ELF-1 (cell line): ENCODE results near the gene C1orf87.
A peak's percentile ranks its signal among the peaks of the same experiment; 100 is the strongest.

Source experiments
- DNase-seq: peaks from one replicate; pipeline ENCODE4 v3.0.0-alpha.2; 2016; ENCODE audit warnings: low read depth, low spot score

C1orf87 gene, protein sequence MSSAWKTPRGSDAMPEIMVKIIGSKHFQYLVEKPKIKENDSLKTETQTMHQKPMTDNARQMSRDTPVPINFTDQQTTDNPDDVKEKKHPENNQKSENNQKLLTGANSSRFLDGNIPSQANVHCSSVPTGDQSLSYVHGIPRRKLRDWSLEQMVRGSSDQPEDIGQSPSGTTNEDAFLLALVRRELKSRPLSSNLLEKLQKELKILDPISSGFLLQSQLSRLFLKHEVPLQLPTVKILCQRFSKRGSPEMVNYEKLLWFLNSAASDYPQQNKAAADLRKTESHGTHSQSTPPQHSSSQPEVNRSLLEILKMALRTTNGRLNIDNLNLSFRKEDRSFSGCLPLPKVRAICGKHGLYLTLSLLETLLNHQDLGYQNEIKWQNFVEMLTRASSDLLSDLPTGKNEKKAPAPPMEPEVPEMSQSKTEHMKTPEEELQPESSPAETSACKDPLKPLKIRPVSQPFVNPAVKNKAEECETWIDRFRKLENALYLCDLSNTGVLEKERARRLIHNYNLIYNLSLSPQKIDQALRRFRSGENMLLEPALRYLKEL

GRCh38 chr1:60073605-60074278 lies at the start of gene C1orf87:
C1orf87 (minus strand) TSS chr1:60073770; CDS start chr1:60072643, 1,127 bp downstream.
- peak; percentile 27 for DNase-seq

- DNase-seq, result no peak
These were observed 44.5 kb upstream of the C1orf87 start for GRCh38 chr1:60118085-60118484.

DNA sequence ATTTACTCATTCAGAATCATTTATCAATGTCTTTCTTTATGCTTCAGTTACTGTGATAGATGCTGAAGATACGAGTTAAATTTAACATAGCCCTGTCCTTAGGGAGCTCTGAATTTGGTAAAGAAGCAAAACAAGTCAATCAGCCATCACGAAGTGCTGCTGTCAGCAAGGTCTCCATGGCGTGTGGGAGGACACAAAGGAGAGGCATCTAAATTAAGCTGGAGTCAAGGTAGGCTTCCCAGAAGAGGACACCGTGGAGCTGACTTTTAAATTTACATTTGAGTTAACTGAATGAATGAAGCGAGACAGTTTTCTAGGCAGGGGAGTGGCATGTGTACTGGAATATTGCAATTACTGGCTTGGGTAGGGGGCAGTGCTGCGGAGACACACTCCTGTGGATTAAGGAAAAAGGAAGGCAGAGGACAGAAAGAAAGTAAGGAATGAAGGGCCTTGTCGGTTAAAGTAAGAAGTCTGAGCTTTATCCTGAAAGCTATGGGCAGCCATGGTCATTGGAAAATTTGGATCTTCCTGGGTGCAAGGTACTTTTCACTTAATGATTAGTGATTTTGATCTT lies 41.3 kb upstream of the C1orf87 start:
- peak; percentile 9 for DNase-seq

DNA sequence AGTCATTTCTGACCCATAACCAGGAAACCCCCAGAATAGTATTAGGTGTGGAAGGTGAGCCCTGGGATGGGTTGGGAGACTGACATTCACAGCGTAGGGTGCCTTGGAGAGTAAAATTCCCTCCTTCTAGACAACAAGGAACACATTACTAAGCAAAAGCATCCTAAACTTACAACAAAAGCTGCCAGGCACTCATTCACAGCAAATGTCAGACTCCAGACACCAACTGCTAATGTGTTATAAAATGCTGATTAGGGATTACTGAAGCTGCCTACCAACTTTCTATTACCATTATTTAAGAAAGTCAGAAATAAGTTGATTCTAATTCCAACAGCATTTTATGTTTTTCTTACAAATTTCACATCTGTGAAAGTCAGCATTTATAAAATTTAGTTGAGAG lies 40.0 kb upstream of the C1orf87 start:
- no peak for DNase-seq

DNA sequence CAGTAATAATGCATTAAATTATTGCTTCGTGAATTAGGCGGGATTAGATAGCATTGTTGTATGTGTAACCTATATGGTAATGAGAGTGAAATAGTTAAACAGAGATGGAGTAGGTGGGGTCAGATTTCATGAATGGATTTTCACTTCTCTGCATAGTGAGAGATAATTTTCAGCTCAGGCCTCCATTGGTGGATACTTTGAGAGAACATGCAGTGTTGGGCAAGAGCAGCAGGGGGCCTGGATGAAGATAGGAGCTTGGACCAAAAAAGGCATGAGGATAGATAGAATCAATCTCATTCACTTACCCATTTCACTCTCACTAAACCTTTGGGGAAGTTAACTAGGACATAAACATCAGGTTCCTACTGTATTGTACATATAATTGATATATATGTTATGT lies 39.5 kb upstream of the C1orf87 start:
- DNase-seq, result no peak

- DNase-seq, result no peak
These were observed 38.1 kb upstream of the C1orf87 start for GRCh38 chr1:60111716-60112115.

- no peak for DNase-seq
These were observed 37.5 kb upstream of the C1orf87 start for GRCh38 chr1:60111118-60111517.

DNA sequence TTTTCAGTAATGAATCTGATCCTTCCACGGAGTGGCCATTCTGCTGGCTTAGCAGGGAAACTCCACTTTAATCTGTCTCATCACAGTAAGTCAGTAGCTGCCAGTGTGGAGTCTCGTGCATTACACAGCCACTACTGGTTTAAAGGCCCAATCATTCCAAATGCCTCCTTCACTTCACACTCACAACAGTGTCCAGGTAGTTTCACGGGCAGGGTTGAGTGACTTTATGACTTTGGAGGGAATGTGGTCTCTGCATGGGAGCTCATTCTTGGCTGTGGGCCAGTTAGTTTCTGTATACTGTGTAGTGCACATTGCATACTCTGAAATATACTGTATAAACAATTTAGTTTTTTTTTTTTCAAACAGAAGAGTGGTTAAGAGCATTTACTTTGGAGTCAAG lies 34.6 kb upstream of the C1orf87 start:
- no peak for DNase-seq

DNA sequence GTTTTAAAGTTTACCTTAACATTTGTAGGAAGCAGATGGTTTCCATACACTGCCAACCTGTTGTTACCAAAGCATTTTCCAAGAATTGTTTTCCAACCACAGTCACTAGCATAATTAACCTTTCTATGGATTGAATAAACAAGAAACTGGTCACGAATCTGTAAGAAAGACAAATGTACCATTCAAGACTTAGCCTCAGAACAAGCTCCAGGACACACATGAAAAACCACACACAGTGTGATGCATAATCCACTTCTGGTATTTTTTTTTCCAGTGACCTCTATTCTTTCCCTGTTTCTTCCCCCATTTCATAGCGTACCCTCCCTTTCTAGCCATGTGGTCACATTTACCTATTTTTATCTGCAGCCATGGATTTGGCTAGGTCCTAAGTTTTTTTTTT lies 29.6 kb upstream of the C1orf87 start:
- no peak for DNase-seq

GRCh38 chr1:60102267-60103061 lies 28.9 kb upstream of the C1orf87 start:
- no peak for DNase-seq

- no peak for DNase-seq
These were observed 27.9 kb upstream of the C1orf87 start for GRCh38 chr1:60101516-60101915.

DNA sequence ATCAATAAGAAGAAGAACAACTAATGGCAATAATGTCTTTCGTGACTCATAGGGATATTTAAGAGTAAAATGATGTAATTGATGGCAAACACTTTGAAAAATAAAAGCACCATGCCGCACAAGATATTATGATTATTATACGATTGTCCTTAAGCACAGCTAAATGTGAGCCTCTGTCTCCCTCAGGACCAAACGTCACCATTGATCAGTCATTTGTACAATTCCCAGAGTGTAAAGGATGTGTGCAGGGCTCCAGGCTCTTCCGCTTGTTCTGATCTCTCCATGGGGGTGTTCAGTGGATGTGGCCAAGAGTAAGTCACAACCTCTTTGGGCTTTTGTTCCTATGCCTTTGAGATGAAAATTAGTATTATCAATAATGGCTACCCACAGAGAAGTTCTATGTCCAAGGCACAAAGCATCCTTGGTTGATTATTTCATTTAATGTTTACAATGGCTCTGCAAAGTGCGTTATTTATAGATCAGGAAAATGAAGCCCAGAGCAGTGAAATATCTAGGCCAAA lies 17.7 kb upstream of the C1orf87 start:
- DNase-seq, result no peak

DNA sequence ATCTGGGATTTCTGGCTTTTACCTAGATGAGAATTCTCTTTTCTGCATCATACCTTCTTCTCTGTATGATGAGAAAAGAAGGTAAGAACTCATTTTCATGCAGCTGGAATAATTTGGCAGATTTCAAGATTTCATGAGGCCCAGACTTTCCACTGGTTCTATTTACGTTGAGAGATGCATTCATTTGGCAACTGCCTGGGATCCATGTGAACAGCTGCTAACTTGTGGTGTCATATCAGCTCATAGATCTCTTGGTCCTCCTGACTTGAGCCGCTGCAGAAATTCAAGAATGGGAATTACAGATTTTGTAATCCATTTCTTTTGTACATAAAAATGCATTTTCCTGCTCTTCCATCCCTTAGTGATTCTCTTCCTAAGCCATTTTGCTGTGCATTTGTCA lies 17.1 kb upstream of the C1orf87 start:
- no peak for DNase-seq

DNA sequence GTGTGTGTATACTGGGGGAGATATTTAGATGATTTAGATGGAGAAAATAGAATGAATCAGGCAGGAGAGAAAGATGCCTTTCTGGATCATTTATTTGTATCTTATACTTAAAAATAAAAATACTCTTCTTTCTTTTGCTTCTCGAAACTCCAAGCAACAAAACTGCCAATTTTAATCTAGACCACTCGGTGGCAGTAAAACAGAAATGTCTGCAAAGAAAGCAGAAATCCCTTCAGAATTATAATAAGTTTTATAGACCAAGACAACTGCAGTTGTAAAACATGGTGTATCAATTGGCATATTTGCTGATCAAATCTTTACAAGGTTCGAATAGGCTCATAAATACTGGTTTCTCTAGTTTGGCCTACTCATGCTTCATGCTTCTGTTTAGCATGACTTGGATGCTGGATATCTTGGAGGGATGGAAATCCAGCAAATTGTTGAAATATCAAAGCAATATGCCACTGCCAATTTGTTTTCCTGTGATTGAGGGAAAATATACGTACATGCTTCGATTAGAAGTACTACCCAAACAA lies 15.1 kb upstream of the C1orf87 start:
- no peak for DNase-seq

DNA sequence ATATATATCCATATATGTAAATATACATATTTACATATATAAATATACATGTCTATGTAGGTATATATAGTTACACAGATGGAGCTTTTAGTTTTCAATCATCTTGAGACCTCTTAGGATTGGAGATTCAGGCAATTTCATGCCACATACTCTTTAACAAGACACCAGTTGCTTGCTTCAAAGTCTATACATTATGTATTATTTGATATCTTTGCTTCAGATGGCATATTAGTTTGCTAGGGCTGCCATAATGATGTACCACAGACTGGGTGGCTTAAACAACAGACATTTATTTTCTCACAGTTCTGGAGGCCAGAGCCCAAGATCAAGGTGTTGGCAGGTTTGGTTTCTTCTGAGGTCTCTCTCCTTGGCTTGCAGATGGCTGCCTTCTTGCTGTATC lies 14.1 kb upstream of the C1orf87 start:
- DNase-seq, result no peak

DNA sequence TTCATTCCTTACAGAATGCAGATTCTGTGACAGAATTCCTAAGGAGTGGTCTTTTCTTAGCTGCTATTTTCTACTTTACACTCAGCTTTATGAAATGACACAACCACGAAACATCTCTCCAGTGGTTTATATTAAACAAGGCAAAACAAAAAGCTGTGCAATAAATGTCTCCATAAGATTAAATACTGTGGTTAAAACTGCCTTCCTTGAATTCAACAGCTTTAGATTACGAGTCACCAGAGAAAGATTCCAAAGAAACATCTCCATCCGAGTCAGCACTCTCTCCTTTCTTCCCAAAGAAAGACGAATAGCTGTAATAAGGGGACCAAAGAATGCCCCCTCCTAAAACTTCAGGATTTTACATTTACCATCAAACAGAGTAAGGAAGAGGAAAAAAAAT lies 4.6 kb upstream of the C1orf87 start:
- DNase-seq, result no peak

DNA sequence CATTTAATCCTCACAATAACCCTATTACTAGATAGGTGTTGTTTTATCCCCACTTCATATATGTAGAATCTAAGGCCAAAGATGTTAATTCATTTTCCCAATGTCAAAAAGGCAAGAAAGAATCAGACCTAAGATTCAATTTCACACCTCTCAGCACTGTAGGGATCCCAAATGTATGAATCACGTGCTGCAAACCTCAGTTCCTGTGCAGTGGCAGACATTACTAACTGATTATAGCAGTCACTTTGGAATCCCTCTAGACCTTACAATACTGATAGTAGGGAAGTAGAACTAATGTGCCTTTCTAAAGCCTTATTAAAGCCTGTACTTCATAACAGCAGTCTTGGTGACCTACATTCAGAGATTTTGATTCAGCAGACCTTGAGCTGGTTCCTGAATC lies 2.3 kb downstream of the C1orf87 start:
- no peak for DNase-seq

DNA sequence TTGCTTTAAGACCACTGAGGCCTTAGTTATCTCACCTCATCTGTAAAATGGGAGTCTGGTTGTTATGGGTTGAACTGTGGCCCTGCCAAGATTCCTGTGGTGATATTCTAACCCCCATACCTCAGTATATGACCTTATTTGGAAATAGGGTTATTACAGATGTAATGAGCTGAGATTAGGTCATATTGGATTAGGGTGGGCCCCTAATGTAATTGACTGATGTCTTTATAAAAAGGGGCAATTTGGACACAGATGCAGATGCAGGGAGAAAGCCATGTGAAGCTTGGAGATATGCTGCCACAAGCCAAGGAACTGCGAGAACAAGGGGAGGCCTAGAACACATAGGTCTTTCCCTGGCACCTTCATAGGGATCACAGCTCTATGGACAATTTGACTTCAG lies 3.9 kb downstream of the C1orf87 start:
- DNase-seq, result no peak

DNA sequence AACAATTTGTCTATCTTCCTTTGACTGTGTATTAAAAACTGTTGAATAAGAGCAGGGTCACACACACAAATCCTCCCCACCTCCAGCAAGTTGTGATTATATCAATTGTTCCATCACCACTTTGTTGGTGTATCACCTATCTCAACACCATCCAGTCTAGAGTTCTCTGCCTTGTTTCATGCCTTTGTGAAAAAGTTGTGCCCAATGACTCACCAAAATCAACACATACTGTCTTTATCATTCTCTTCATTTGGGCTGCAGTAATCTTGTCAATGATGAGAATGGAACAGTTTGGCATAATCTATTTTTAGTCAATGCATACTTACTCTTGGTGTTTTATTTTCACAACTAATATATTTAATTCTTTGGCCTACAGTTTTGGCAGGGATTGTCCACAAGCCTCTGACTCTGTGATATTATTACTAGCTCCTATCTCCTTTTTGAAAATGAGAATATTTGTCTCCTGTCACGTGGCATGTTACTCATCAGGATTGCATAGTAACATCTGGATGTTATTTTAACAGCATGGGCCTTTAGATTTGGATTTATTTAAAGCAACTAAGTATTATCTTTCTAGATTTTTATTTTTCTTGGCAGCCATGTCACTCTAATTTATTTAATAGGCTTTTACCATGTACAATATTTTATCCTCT lies 5.1 kb downstream of the C1orf87 start:
- no peak for DNase-seq

GRCh38 chr1:60066001-60066400 lies 7.6 kb downstream of the C1orf87 start:
- DNase-seq, result no peak

DNA sequence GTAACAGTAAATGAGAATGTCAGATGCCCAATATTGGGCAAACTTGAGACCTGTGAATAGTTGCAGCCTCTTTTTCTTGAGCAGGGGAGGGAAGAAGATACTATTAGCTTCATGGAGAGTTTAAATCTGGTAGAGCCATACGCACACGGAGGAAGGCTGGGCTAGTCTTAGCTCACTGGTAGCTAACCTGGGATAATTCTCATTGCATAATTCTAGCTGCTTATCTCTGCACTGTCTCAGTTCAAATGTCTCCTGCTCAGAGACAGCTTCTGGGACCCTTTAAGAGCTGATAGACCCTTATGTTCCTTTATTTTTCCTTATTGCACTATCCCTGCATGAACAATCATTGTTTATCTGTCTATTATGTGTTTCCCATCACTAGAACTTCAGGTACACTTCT lies 8.4 kb downstream of the C1orf87 start:
- no peak for DNase-seq
